GM12865 (cell line): Measurements from ENCODE around the gene PPP1CA.

Source experiments
- DNase-seq: peaks from one replicate; pipeline ENCODE4 v3.0.0; 2010; ENCODE audit warnings: low read depth
- H3K4me3 ChIP-seq: 2 replicates; pipeline ENCODE4 v1.5.1; 2011; ENCODE audit warnings: mild to moderate bottlenecking, low read depth, low read length, control low read depth
- TF ChIP-seq, protein P1 (sequence below): IDR thresholded peaks from 2 replicates; pipeline ENCODE4 v1.5.1; 2011; ENCODE audit warnings: low read length, control low read depth, low read depth, inconsistent platforms; ENCODE audit not compliant: insufficient read depth; ENCODE audit errors: missing control alignments

The PPP1CA gene

DNA sequence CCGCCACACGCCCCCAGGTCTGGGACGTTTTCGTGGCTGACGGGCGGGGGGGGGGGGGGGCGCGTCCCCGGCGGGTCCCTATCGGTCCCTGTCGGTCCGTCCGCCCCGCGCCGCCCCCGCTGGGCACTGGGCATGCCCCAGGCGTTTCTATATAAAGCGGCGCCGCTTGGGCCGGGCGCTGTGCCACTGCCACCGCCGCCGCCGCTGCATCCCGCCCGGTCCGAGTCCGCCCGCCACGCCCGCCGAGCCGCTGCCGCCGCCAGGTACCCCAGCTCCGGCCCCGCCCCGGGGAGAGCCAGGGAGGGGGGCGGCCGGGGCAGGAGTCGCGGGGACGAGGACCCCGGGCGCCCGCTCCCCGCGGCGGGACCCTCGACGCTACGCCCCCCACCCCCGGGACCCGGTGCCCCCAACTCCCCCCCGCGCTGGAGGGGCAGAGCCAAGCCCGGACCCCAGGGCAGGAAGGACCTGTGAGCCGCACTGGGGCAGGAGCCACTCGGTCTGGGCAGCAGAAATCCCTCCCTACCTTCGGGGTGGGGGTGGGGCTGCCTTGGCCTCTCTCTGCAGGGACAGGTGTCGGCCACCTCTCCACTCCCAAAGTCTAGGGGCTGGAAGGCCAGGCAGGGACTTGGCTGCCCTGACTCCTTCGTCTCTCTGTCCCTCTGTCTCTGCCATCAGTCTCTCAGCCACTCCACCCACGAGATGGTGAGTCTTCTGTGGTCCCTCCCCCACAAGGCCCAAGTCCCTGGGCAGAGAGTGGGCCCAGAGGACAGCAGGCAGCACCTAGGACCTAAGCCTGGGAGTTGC, 14.0 kb upstream of the PPP1CA start, which contains the start of gene CARNS1:
CARNS1 (plus strand) TSS at position 178 of the 804 bp plus-strand sequence; CDS start at position 700, 522 bp downstream.
- H3K4me3 ChIP-seq = no peak within 1 kb of the TSS
- TF ChIP-seq, protein P1, sequence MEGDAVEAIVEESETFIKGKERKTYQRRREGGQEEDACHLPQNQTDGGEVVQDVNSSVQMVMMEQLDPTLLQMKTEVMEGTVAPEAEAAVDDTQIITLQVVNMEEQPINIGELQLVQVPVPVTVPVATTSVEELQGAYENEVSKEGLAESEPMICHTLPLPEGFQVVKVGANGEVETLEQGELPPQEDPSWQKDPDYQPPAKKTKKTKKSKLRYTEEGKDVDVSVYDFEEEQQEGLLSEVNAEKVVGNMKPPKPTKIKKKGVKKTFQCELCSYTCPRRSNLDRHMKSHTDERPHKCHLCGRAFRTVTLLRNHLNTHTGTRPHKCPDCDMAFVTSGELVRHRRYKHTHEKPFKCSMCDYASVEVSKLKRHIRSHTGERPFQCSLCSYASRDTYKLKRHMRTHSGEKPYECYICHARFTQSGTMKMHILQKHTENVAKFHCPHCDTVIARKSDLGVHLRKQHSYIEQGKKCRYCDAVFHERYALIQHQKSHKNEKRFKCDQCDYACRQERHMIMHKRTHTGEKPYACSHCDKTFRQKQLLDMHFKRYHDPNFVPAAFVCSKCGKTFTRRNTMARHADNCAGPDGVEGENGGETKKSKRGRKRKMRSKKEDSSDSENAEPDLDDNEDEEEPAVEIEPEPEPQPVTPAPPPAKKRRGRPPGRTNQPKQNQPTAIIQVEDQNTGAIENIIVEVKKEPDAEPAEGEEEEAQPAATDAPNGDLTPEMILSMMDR = no peak
- DNase-seq = no peak

DNA sequence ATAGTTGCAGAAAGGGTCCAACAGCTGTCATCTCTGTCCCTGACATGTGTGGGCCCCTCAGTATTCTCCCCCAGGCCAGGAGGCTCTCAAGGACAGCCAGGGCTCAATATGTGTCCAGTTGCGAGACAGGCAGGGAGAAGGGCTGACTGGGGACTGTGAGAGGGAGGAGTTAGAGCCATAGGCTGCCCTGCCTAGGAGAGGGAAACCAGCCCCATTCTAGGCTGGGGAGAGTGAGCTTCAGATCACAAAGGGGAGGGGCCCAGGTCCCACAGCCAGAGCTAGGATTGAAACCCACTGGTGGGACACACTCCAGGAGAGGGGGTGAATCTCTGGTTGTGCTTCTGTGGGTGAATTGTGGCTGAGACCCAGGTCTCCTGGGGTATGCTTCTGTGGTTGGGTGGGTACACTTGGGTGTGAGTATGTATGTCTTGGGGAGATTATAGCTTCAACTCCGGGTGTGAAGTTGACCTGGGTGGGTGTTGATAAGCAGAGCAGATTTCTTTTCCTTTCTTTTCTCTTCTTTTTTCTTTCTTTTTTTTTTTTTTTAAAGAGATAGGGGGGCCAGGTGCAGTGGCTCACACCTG, 11.7 kb upstream of the PPP1CA start:
- H3K4me3 ChIP-seq = no peak overlapping the region
- no peak for DNase-seq

DNA sequence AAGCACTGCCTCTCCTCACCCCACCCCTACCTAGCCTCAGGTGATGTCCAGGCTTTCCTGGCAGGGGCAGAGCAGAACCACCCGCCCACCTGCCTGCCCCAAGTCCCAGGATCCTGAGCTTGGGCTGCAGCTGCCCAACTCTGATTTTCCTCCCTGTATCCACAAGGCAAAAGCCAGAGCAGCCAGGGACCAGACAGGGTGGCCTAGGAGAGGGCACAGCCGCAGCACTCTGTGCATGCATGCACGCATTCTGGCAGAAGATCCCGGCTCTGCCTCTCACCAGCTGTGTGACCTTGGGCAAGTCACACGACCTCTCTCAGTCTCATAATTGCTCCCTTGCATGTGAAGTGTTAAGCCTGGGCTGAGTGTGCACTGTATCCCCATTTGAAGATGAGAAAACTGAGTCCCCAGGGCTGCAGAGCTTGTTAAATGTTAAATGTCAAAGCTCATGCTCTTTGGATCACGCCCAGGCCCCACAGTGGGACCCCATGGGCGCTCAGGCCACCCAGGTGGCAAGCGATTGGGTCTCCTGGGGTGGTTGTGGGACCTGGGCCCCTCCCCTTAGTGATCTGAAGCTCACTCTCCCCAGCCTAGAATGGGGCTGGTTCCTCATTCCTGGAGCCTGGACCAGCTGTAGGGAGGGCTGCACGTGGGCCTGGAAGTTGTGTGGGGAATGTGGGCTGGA, 11.0 kb upstream of the PPP1CA start:
- DNase-seq = no peak
- no peak overlapping the region for H3K4me3 ChIP-seq
- TF ChIP-seq, protein P1 = no peak

More for the DNA sequence above, 11.7 kb upstream of the PPP1CA start:
- TF ChIP-seq, protein P1 = no peak

DNA sequence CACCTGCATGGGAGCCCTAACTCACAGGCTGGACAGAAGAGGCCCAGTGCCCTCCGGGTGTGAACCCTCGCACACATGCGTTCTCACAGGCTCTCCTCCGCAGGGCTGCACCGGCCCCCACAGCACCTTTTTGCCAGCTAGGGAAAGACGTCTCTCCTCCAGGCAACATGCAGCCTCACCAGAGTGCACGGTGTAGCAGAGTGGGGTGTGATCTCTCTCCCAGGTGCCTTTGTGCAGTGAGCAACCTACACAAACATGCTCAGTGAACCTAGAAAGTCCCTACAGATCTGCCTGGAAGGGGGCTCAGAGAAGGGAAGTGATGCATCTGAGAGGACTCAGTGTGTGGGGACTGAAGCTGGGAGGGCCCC, 10.1 kb upstream of the PPP1CA start:
- no peak for DNase-seq
- TF ChIP-seq, protein P1 = no peak
- H3K4me3 ChIP-seq = no peak overlapping the region

DNA sequence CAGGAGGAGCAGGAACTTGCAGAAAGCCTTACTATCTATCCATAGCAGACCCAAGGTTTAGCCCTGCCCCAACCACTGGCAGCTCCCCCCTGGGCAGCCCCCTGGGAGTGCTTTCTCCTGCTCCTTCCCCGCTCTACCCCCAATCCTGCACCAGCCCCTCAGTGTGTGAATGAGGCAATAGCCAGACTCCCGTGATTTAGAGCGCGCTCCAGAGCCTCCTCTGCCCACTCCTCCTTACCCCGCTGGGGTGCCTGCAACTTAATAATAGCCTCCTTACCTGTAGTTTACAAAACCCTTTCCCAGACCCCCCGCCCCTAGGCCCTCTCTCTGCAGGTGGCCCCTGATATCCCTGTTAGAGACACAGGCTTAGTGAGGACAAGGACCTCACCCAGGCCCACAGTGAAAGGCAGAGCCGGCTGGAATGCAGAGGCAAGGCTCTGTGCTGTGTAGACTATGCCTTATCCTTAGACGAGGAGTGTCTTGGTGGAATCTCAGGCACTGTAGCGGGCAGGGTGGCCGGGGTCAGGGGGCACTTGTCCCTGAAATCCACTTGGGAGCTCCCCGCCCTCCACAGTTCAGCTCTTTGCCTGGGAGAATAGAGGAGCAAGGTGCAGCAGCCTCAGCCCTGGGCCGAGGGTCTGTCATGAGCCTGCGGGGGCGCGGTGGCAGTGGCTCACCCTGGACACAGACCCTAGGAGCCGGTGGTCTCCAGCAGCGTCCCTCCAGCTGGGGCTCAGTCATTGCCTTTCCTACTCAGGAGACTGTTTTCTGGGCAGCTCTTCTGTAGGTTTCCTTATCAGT, 9.5 kb upstream of the PPP1CA start:
- no peak for DNase-seq
- TF ChIP-seq, protein P1 = no peak
- no peak overlapping the region for H3K4me3 ChIP-seq

DNA sequence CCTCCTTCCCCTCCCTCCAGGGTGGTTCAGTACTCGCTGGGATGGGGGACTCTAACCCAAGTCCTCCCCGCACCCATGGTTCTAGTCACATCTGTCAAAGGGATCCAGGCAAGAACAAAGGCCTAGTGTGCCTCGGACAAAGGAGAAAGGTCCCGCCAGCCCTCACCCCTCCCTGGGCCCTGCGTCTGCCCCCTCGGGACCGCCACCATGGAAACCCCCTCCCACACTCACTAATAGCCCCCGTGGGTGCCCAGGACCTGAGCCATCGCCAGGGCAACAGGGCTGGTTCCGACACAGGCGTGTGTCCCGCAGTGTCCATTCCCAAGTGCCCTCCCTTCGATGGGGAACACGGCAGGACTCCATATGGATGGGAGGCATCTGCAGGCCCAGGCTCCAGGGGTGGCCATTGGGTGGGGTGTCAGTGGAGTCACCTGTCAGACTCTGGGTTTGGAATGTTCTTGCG, 8.7 kb upstream of the PPP1CA start:
- no peak for DNase-seq
- no peak overlapping the region for H3K4me3 ChIP-seq
- TF ChIP-seq, protein P1 = no peak
